DND-41 (cell line): ENCODE data around the gene PNKD.

Experiments used
- EZH2 ChIP-seq: IDR thresholded peaks from 3 replicates; pipeline ENCODE4 v1.6.1; 2012; ENCODE audit warnings: borderline replicate concordance, low read depth, mild to moderate bottlenecking, moderate library complexity, low read length, inconsistent platforms; ENCODE audit not compliant: severe bottlenecking
- TF ChIP-seq, protein P1 (sequence below): IDR thresholded peaks from 2 replicates; pipeline ENCODE4 v1.5.1; 2012; ENCODE audit warnings: borderline replicate concordance, low read length, moderate library complexity, mild to moderate bottlenecking; ENCODE audit not compliant: poor library complexity, severe bottlenecking; ENCODE audit errors: extremely low read depth

DNA sequence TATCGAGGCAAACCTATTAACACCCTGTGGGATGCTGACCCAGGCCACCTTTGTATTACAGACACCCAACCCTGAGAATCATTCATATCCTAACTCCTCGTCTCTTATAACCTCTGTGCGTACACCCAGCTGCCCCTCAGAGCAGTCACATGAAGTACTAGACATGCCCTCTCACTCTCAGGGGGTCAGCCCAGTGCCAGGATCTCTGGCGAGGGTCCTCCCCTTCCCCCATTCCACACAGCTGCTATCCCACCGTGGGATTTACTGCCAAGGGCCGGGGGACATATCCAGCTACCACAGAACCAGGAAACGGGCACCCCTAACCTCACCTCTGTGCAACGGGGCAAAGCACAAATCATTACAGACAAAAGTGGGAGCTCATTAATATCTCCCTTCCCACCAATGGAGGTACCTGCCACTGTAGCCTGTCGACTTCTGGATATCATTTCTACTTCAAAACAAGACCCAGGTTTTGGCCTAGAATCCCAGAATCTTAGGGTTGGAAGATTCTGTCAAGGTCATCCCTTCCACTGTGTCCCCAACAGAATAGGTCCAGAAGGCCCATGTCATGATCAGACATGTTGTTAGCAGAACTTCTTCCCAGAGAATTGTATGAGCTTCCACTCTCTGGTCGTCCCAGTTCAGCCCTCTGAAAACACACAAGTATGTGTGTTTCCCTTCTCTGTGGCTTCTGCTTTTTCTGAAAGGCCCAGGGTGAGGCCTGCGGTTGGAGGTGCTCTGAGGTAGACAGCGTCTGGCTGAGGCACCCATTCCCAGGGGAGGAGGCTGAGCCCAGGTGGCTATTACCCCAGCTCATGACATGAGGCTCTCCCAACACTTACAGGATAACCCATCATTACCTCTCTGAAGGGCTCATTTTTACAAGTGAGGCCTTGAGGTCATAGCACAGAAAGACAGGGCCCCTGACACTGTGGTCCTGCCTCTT lies 20.3 kb downstream of the PNKD start:
- TF ChIP-seq, protein P1, sequence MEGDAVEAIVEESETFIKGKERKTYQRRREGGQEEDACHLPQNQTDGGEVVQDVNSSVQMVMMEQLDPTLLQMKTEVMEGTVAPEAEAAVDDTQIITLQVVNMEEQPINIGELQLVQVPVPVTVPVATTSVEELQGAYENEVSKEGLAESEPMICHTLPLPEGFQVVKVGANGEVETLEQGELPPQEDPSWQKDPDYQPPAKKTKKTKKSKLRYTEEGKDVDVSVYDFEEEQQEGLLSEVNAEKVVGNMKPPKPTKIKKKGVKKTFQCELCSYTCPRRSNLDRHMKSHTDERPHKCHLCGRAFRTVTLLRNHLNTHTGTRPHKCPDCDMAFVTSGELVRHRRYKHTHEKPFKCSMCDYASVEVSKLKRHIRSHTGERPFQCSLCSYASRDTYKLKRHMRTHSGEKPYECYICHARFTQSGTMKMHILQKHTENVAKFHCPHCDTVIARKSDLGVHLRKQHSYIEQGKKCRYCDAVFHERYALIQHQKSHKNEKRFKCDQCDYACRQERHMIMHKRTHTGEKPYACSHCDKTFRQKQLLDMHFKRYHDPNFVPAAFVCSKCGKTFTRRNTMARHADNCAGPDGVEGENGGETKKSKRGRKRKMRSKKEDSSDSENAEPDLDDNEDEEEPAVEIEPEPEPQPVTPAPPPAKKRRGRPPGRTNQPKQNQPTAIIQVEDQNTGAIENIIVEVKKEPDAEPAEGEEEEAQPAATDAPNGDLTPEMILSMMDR: no peak
- TF ChIP-seq EZH2: no peak
